Kidney (tissue), 14 donors: Measurements from ENCODE around the gene MANBA. TPM values are rescaled to one million over a fixed set of nuclear protein-coding genes. Genes with fewer than 3 reads are reported as not detected.

Experiments used
- DNase-seq, 5 donors: peaks; one replicate each; pipeline ENCODE4 v3.0.0-alpha.2; 2013 to 2020
- FAIRE-seq: peaks from 2 replicates; lab custom pipeline; 2012; peaks lifted over from hg19 to GRCh38; lab: Jason Lieb, UNC
- H3K27ac ChIP-seq, 2 donors: one replicate each; pipeline ENCODE4 v1.7.0; 2013; ENCODE audit warnings: low read depth in 2 of 2, low read length in 2 of 2, inconsistent platforms in 1 of 2
- H3K27me3 ChIP-seq: one replicate; pipeline ENCODE4 v1.7.1; 2013; ENCODE audit warnings: low read length, inconsistent platforms; ENCODE audit not compliant: control insufficient read depth, insufficient read depth
- H3K36me3 ChIP-seq, 3 donors: one replicate each; pipeline versions ENCODE4 v1.7.0 to v1.7.1; 2013; ENCODE audit warnings: low read length in 3 of 3, control low read depth in 1 of 3, inconsistent platforms in 1 of 3; ENCODE audit not compliant: insufficient read depth in 3 of 3, control insufficient read depth in 2 of 3
- H3K4me1 ChIP-seq, 3 donors: one replicate each; pipeline versions ENCODE4 v1.7.0 to v1.7.1; 2013; ENCODE audit warnings: low read length in 3 of 3, inconsistent platforms in 1 of 3, low read depth in 1 of 3; ENCODE audit not compliant: control insufficient read depth in 2 of 3, insufficient read depth in 2 of 3
- H3K4me3 ChIP-seq, 3 donors: one replicate each; pipeline versions ENCODE4 v1.7.0 to v1.8.1; 2013; ENCODE audit warnings: low read length in 3 of 3, control low read depth in 1 of 3, inconsistent platforms in 1 of 3
- H3K9ac ChIP-seq, 3 donors: one replicate each; pipeline versions ENCODE4 v1.7.0 to v1.7.1; 2013; ENCODE audit warnings: low read length in 3 of 3, control low read depth in 1 of 3, inconsistent platforms in 1 of 3
- H3K9me3 ChIP-seq, 3 donors: one replicate each; pipeline versions ENCODE4 v1.7.0 to v1.7.1; 2013; ENCODE audit warnings: low read length in 3 of 3, control low read depth in 1 of 3, inconsistent platforms in 1 of 3; ENCODE audit not compliant: control insufficient read depth in 2 of 3, insufficient read depth in 1 of 3
- intact Hi-C: fragments of 100-400 bp; cut with DNase I; formaldehyde crosslinking; loops from one replicate; pipeline ENCODE4 v1.11.1; 2022
- polyA plus RNA-seq: library from polyadenylated mRNA; stranded (reverse); fragments of 350-450 nt; fragmentation: Illumina TruSeq; extraction: RNeasy Lipid Tissue Mini Kit (QIAGEN cat#74804); gene quantifications from one replicate; pipeline ENCODE4 v1.2.3, GENCODE V29; 2014; ENCODE audit warnings: low read depth, low replicate concordance; ENCODE audit not compliant: insufficient read depth
- total RNA-seq: library from RNA; stranded (reverse); fragmentation: NEBNext Ultra II Directional; extraction: Animal tissue kit (Norgen Biotek cat#: 25700); gene quantifications from one replicate; pipeline ENCODE4 v1.2.1, GENCODE V29; 2021
- TF ChIP-seq, protein P1 (sequence below): IDR thresholded peaks from 3 replicates; pipeline ENCODE4 v1.5.1; 2012; ENCODE audit warnings: mild to moderate bottlenecking, moderate library complexity, borderline replicate concordance; ENCODE audit not compliant: insufficient read depth; ENCODE audit errors: extremely low read depth
- donor health status: control.
- donor health status: control.
- donor health status: control.
- donor health status: control.
- donor health status: control.
- donor health status: DM: yes; HTN: yes; CAD: no.
- donor health status: Normal renal cell carcinoma (clear cell type).

The MANBA gene
- total and polyA plus RNA-seq, 2 donors from 2014 or later, result 19.0 to 28.0 TPM

DNA sequence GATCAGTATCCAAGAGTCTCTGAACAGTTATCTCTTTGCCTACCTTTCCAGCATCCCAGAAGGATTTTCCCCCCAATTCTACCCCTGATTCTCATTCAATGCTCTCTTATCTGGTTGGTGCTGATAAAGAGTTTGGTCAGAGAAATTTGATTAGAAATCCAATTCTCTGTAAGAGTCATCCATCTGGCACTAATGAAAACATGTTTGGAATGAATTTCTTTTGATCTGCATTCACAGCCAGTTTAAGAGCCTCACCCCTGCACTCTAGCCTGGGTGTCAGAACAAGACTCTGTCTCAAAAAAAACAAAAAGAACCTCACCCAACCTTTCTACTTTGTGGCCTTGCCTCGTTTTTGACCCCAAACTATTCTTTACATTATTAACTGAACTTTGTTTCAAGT, 122.1 kb downstream of the MANBA start:
- FAIRE-seq (no peak), DNase-seq (no peak)
- intact Hi-C loops, result no loop called here
- peaks cover 0 to 11% (median 8%) of the 10 kb centered on the region in 3 donors for H3K36me3 ChIP-seq
- H3K4me3 ChIP-seq, result no peak overlapping the region
- TF ChIP-seq, protein P1, sequence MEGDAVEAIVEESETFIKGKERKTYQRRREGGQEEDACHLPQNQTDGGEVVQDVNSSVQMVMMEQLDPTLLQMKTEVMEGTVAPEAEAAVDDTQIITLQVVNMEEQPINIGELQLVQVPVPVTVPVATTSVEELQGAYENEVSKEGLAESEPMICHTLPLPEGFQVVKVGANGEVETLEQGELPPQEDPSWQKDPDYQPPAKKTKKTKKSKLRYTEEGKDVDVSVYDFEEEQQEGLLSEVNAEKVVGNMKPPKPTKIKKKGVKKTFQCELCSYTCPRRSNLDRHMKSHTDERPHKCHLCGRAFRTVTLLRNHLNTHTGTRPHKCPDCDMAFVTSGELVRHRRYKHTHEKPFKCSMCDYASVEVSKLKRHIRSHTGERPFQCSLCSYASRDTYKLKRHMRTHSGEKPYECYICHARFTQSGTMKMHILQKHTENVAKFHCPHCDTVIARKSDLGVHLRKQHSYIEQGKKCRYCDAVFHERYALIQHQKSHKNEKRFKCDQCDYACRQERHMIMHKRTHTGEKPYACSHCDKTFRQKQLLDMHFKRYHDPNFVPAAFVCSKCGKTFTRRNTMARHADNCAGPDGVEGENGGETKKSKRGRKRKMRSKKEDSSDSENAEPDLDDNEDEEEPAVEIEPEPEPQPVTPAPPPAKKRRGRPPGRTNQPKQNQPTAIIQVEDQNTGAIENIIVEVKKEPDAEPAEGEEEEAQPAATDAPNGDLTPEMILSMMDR, result no peak
- H3K9ac ChIP-seq, result no peak overlapping the region
- no peak overlapping the region for H3K27ac ChIP-seq
- no peaks in the 10 kb centered on the region for H3K4me1 ChIP-seq
- H3K27me3 ChIP-seq, result no peaks in the 10 kb centered on the region
- H3K9me3 ChIP-seq, result no peaks in the 10 kb centered on the region

DNA sequence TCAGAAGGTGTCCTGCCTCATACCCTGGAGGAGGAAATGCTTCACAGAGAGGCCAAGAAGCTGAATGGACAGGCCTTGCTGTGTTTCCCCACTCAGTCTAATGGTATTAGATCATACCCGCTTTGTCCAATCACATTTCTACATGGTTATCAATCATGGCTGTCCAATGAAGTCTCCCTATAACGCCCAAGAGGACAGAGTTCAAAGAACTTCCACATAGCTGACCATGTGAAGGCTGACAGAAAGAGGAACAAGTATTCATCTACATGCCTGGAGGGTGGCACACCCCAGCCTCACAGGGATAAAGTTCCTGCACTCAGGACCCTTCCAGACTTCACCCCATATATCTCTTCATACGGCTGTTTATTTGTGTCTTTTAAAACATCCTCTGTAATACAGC, 123.4 kb downstream of the MANBA start:
- no peaks in the 10 kb centered on the region for H3K9me3 ChIP-seq
- peaks cover 0 to 11% (median 8%) of the 10 kb centered on the region in 3 donors for H3K36me3 ChIP-seq
- no peaks in the 10 kb centered on the region for H3K4me1 ChIP-seq
- DNase-seq (no peak), FAIRE-seq (no peak)
- H3K27me3 ChIP-seq, result no peaks in the 10 kb centered on the region
- TF ChIP-seq, protein P1, result no peak
- no peak overlapping the region for H3K4me3 ChIP-seq
- H3K27ac ChIP-seq, result no peak overlapping the region
- no peak overlapping the region for H3K9ac ChIP-seq
- intact Hi-C loops, result no loop called here

DNA sequence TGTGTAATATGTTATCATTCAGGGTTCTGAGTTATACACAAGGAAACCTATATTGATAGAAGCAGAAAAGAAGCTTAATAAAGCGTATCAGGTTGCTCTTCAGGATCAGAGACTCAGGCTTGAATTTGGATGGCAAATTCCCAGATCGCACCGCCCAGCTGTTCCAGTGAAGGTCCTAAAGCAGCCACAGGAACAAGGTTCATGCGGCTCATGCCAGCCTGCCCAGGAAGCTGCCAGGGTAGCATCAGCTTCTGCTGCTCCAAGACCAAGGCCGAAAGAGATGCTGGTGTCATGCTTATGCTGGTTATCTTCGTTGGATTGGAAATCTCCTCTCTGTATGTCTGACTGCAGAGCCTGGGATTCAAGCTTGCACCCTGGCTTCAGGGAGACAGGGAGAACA, 127.7 kb downstream of the MANBA start:
- intact Hi-C loops, result no loop called here
- TF ChIP-seq, protein P1, result no peak
- Histone ChIP-seq H3K27me3 (no peaks in the 10 kb centered on the region), H3K4me3 (no peak overlapping the region), H3K9ac (no peak overlapping the region), H3K4me1 (no peaks in the 10 kb centered on the region), H3K27ac (no peak overlapping the region), H3K9me3 (no peaks in the 10 kb centered on the region), H3K36me3 (peaks cover 0 to 11% (median 3%) of the 10 kb centered on the region in 3 donors)
- FAIRE-seq, result no peak
- DNase-seq, result no peak
